ENCODE measurements around the gene OR10H5.
"Not testable (repeated sequence)": the region's sequence is repeated elsewhere in the genome, so short reads cannot be mapped to it uniquely, and the experiment has no call there.

The OR10H5 gene

DNA sequence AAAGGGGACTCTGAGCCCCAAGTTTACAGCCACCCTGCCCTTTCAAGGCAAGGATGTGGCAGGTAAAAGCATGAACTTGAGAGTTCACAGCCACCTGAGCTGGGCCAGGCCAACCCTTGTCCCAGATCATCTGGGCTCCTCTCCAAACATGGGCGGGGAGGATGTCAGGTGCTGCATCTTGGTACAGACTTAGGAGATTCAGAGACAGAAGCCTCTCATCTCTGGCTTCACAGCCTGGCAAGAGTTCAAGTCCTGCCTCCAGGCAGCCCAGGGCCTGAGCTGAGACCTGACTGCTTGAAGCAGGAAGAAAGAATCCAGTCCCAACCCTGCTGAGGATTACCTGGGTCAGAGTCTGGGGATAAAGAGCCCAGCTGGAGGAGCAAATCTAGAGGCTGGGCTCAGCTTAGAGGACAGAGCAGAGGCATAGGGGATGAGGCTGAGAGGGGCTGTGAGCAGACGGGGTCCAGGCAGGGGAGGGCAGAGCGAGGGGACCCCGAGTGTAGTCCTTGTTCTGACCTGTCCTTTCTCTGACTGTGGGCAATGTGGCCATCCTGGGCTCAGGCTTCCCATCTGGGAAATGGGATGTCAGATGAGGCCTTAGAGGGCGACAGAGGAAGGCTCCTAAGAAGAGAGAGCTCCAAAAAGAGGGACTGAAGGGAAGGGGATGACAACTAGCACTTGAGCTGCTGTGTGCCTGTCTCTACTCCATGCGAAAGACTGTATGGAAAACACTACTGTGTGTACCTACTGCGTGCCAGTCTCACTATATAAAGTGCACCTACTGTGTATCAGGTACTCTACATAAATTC lies 6.6 kb upstream of the OR10H5 start:
- in situ Hi-C loops (cut with MboI; ENCODE audit: low sequenced_read_pairs, unreplicated experiment) = no loop called here
- TF ChIP-seq, protein P1, sequence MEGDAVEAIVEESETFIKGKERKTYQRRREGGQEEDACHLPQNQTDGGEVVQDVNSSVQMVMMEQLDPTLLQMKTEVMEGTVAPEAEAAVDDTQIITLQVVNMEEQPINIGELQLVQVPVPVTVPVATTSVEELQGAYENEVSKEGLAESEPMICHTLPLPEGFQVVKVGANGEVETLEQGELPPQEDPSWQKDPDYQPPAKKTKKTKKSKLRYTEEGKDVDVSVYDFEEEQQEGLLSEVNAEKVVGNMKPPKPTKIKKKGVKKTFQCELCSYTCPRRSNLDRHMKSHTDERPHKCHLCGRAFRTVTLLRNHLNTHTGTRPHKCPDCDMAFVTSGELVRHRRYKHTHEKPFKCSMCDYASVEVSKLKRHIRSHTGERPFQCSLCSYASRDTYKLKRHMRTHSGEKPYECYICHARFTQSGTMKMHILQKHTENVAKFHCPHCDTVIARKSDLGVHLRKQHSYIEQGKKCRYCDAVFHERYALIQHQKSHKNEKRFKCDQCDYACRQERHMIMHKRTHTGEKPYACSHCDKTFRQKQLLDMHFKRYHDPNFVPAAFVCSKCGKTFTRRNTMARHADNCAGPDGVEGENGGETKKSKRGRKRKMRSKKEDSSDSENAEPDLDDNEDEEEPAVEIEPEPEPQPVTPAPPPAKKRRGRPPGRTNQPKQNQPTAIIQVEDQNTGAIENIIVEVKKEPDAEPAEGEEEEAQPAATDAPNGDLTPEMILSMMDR (IDR thresholded peaks at IDR 0.05; ENCODE audit: borderline replicate concordance, control extremely low read depth, extremely low read depth, insufficient read depth, missing control alignments) = no peak
- DNase-seq (ENCODE audit: low spot score) = no peak

GRCh38 chr19:15781661-15782060 lies 5.8 kb upstream of the OR10H5 start:
- no peak for DNase-seq (ENCODE audit: low spot score)
- in situ Hi-C loops (cut with MboI; ENCODE audit: low sequenced_read_pairs, unreplicated experiment) = no loop called here
- TF ChIP-seq, protein P1 (IDR thresholded peaks at IDR 0.05; ENCODE audit: borderline replicate concordance, control extremely low read depth, extremely low read depth, insufficient read depth, missing control alignments) = no peak

DNA sequence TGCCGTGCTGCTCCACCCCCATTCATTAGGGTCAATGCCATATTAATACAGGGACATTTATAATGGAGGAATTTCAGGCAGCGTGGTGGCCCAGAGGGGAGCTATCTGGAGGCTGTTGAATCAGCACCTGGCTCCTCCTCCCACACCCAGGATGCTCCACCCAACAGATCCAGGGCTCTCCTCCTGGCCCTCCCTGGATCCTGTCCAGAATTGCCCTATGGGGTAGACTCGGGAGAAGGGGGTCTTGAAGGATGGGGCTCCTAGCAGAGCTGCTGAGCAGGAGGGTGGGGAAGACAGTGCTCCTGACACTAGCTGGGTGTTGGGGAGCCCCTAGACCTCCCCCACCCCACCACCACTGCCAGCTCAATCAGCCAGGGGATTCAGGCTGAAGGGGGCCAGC lies 5.2 kb upstream of the OR10H5 start:
- no peak for DNase-seq (ENCODE audit: low spot score)
- in situ Hi-C loops (cut with MboI; ENCODE audit: low sequenced_read_pairs, unreplicated experiment) = no loop called here
- TF ChIP-seq, protein P1 (IDR thresholded peaks at IDR 0.05; ENCODE audit: borderline replicate concordance, control extremely low read depth, extremely low read depth, insufficient read depth, missing control alignments) = no peak

DNA sequence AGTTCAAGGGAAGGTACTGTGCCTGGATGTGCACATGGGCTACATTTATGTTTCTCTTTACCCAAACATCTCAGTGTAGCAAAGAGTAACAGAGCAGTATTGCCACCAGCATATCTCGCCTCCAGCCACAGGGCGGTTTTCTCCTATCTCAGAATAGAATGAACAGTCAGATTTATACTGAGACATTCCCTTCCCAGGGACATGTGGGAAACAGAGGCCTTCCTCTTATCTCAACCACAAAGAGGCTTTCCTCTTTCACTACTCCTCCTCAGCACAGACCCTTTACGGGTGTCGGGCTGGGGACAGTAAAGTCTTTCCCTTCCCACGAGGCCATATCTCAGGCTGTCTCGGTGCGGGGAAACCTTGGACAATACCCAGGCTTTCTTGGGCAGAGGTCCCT lies 4.6 kb upstream of the OR10H5 start:
- DNase-seq (ENCODE audit: low spot score); in situ Hi-C loops (cut with MboI; ENCODE audit: low sequenced_read_pairs, unreplicated experiment): not testable (repeated sequence)

DNA sequence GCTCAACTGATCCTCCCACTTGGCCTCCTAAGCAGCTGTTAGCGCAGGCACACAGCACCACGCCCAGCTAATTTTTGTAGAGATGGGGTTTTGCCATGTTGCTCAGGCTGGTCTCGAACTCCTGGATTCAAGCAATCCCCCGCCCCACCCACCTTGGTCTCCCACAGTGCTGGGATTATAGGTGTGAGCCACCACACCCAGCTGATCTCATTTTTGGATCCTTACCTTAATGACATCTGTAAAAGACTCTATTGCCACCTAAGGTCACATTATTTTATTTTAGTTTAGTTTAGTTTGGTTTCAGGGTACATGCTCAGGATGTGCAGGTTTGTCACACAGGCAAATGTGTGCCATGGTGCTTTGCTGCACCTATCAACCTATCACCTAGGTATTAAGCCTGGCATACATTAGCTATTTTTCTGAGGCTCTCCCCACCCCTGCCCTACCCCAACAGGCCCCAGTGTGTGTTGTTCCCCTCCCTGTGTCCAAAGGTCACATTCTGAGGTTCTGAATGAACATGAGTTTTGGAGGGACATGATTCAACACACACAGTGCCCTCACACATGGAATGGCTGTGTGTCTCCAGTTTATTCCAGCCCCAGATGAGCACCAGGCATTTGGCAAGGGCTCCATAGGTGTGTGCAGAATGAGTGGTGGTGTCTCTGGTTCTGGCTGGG lies 1.3 kb downstream of the OR10H5 start:
- TF ChIP-seq, protein P1 (IDR thresholded peaks at IDR 0.05; ENCODE audit: borderline replicate concordance, control extremely low read depth, extremely low read depth, insufficient read depth, missing control alignments) = no peak
- in situ Hi-C loops (cut with MboI; ENCODE audit: low sequenced_read_pairs, unreplicated experiment) = no loop called here
- DNase-seq (ENCODE audit: low spot score) = no peak

DNA sequence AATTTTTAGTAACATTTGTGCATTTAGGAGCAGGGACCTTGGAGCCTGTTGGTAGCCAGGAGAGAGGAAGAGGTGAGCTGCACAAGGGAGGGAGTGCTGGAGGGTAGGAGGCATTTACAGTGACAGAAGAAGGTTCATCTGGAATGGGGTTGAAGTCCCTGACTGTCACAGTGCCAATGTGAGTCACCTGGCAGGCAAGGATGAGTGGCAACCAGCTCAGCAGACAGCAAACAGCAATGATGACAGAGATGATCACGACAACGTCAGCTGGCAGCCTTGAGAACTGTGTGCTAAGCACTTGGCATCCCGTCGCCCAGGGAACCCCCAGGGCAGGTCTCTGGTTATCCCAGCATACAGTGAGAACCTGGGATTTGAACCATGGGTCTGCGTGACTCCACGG lies 2.6 kb downstream of the OR10H5 start:
- in situ Hi-C loops (cut with MboI; ENCODE audit: low sequenced_read_pairs, unreplicated experiment) = no loop called here

DNA sequence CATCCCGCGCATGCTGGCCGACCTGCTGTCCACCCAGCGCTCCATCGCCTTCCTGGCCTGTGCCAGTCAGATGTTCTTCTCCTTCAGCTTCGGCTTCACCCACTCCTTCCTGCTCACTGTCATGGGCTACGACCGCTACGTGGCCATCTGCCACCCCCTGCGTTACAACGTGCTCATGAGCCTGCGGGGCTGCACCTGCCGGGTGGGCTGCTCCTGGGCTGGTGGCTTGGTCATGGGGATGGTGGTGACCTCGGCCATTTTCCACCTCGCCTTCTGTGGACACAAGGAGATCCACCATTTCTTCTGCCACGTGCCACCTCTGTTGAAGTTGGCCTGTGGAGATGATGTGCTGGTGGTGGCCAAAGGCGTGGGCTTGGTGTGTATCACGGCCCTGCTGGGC lies 6.8 kb downstream of the OR10H5 start:
- DNase-seq (ENCODE audit: low spot score); in situ Hi-C loops (cut with MboI; ENCODE audit: low sequenced_read_pairs, unreplicated experiment): not testable (repeated sequence)

More for the DNA sequence above, 2.6 kb downstream of the OR10H5 start:
- DNase-seq (ENCODE audit: low spot score) = no peak
- TF ChIP-seq, protein P1 (IDR thresholded peaks at IDR 0.05; ENCODE audit: borderline replicate concordance, control extremely low read depth, extremely low read depth, insufficient read depth, missing control alignments) = no peak

Data from GM13976 (cell line).